Endothelial cell of umbilical vein (primary cell): ENCODE results near the gene PAX1. TPM values are rescaled to one million over a fixed set of nuclear protein-coding genes. Genes with fewer than 3 reads are reported as not detected.

Source experiments
- BruUV-seq: library from RNA; stranded (reverse); fragments of 400-500 nt; replicated peaks from 2 replicates; lab custom pipeline; 2021; lab: Mats Ljungman, UMichigan
- CTCF ChIA-PET: fragments of 300-600, 350-600 bp; sonication (Branson Sonifier 250); formaldehyde crosslinking; loops from one replicate; lab custom pipeline; 2021; ENCODE audit warnings: antibody characterized with exemption, inconsistent platforms; lab: Charles Lee
- POLR2A ChIA-PET: fragments of 300-600, 350-600 bp; sonication (Branson Sonifier 250); formaldehyde crosslinking; loops from one replicate; lab custom pipeline; 2021; ENCODE audit warnings: antibody characterized with exemption, inconsistent platforms; lab: Charles Lee
- DNase-seq: peaks from one replicate; pipeline ENCODE4 v3.0.0-alpha.2; 2011; ENCODE audit warnings: low read depth, low spot score
- FAIRE-seq: peaks from 2 replicates; lab custom pipeline; 2011; peaks lifted over from hg19 to GRCh38; lab: Jason Lieb, UNC
- H2AFZ ChIP-seq: 2 replicates; pipeline ENCODE4 v1.6.0; 2012; ENCODE audit warnings: low read depth, low read length, control low read depth, inconsistent platforms
- H3K27ac ChIP-seq: 2 replicates; pipeline ENCODE4 v1.5.1; 2011; ENCODE audit warnings: low read depth, mild to moderate bottlenecking, control low read depth, low read length, moderate library complexity; ENCODE audit not compliant: insufficient read depth
- H3K27me3 ChIP-seq, 2 experiments: 2 replicates each; pipeline versions ENCODE4 v1.6.0 to v1.6.1; 2011; ENCODE audit warnings: low read length in 2 of 2, mixed read lengths in 1 of 2; ENCODE audit not compliant: control insufficient read depth in 2 of 2, insufficient read depth in 2 of 2
- H3K36me3 ChIP-seq, 2 experiments: 2 replicates in 1 of 2; 3 replicates in 1 of 2; pipeline ENCODE4 v1.5.1; 2011; ENCODE audit warnings: low read length in 2 of 2, mild to moderate bottlenecking in 1 of 2, moderate library complexity in 1 of 2; ENCODE audit not compliant: control insufficient read depth in 2 of 2, insufficient read depth in 2 of 2; ENCODE audit errors: extremely low read depth in 1 of 2
- H3K4me1 ChIP-seq: 3 replicates; pipeline ENCODE4 v1.5.1; 2011; ENCODE audit warnings: mild to moderate bottlenecking, low read length; ENCODE audit not compliant: control insufficient read depth, insufficient read depth; ENCODE audit errors: extremely low read depth
- H3K4me2 ChIP-seq: 2 replicates; pipeline ENCODE4 v1.6.1; 2011; ENCODE audit warnings: low read length, control low read depth, mixed read lengths; ENCODE audit not compliant: insufficient read depth
- H3K4me3 ChIP-seq, 3 experiments: fragments of 200-600 bp in 1 of 3; sonication (generic), shearing (Covaris generic) in 1 of 3; replicated peaks in 1 of 3; 2 replicates each; pipeline ENCODE4 v1.5.1; 2011 to 2016; ENCODE audit warnings: control low read depth in 3 of 3, low read length in 3 of 3, mild to moderate bottlenecking in 2 of 3, inconsistent platforms in 1 of 3, low read depth in 1 of 3, moderate library complexity in 1 of 3; ENCODE audit not compliant: insufficient read depth in 1 of 3
- H3K79me2 ChIP-seq: 2 replicates; pipeline ENCODE4 v1.6.0; 2012; ENCODE audit warnings: low read length, inconsistent platforms; ENCODE audit not compliant: control insufficient read depth, insufficient read depth
- H3K9ac ChIP-seq: replicated peaks from 2 replicates; pipeline ENCODE3; 2011; ENCODE audit warnings: low read length, control low read depth; ENCODE audit not compliant: insufficient read depth; ENCODE audit errors: extremely low read depth
- H3K9me1 ChIP-seq: replicated peaks from 3 replicates; pipeline ENCODE4 v1.6.0; 2011; ENCODE audit warnings: mild to moderate bottlenecking, low read length; ENCODE audit not compliant: control insufficient read depth, insufficient read depth; ENCODE audit errors: extremely low read depth
- H3K9me3 ChIP-seq: replicated peaks from 2 replicates; pipeline ENCODE4 v1.5.1; 2012; ENCODE audit warnings: low read length, inconsistent platforms; ENCODE audit not compliant: control insufficient read depth, insufficient read depth
- H4K20me1 ChIP-seq: replicated peaks from 2 replicates; pipeline ENCODE3; 2011; ENCODE audit warnings: mild to moderate bottlenecking, low read length; ENCODE audit not compliant: control insufficient read depth, insufficient read depth; ENCODE audit errors: extremely low read depth
- CTCF ChIP-seq, 2 donors: IDR thresholded peaks; 1 replicate in 1 of 2; 2 replicates in 1 of 2; pipeline ENCODE4 v1.5.1; 2011; ENCODE audit warnings: low read length in 2 of 2, mild to moderate bottlenecking in 2 of 2, moderate library complexity in 2 of 2, control low read depth in 1 of 2, inconsistent platforms in 1 of 2, low read depth in 1 of 2; ENCODE audit not compliant: insufficient read depth in 1 of 2; ENCODE audit errors: extremely low read depth in 1 of 2
- EZH2 ChIP-seq: IDR thresholded peaks from 2 replicates; pipeline ENCODE4 v1.6.1; 2012; ENCODE audit warnings: borderline replicate concordance, low read depth, mild to moderate bottlenecking, moderate library complexity, low read length, inconsistent platforms; ENCODE audit not compliant: severe bottlenecking
- FOS ChIP-seq: IDR thresholded peaks from 2 replicates; pipeline ENCODE4 v1.6.1; 2011; ENCODE audit warnings: mild to moderate bottlenecking, low read length, moderate library complexity, borderline replicate concordance; ENCODE audit not compliant: insufficient read depth
- GATA2 ChIP-seq: IDR thresholded peaks from 2 replicates; pipeline ENCODE4 v1.7.0; 2011; ENCODE audit warnings: low read depth, mild to moderate bottlenecking, moderate library complexity, mixed read lengths, low read length; ENCODE audit not compliant: insufficient read length, insufficient read depth
- JUN ChIP-seq: IDR thresholded peaks from 2 replicates; pipeline ENCODE4 v1.6.1; 2011; ENCODE audit warnings: borderline replicate concordance, low read depth; ENCODE audit not compliant: insufficient read length, insufficient read depth
- MAX ChIP-seq: IDR thresholded peaks from 2 replicates; pipeline ENCODE4 v1.6.1; 2011; ENCODE audit not compliant: insufficient read depth, insufficient read length
- MYC ChIP-seq: IDR thresholded peaks from one replicate; pipeline ENCODE4 v1.6.1; 2011; ENCODE audit warnings: mild to moderate bottlenecking, low read depth, low read length
- POLR2A ChIP-seq: IDR thresholded peaks from 2 replicates; pipeline ENCODE4 v1.6.1; 2012; ENCODE audit warnings: low read depth, mild to moderate bottlenecking, control low read depth, low read length
- POLR2AphosphoS5 ChIP-seq: IDR thresholded peaks from 2 replicates; pipeline ENCODE4 v1.6.1; 2012; ENCODE audit warnings: low read depth, mild to moderate bottlenecking, control low read depth, low read length, moderate library complexity; ENCODE audit not compliant: insufficient read depth
- dilution Hi-C: fragments of 300-500 bp; cut with MboI; formaldehyde crosslinking; loops from one replicate; pipeline ENCODE4 v1.15.0; 2019; ENCODE audit warnings: low sequenced_read_pairs; ENCODE audit not compliant: extremely low pct_ligation_motif_present
- intact Hi-C: fragments of 100-400 bp; cut with micrococcal nuclease; formaldehyde crosslinking; loops from one replicate; pipeline ENCODE4 v1.10.0; 2022
- polyA plus RNA-seq, 4 experiments: library from polyadenylated mRNA; depleted of rRNA in 3 of 4; stranded (reverse) in 3 of 4; unstranded in 1 of 4; fragments of >200 nt; gene quantifications; 2 replicates each; pipeline versions ENCODE4 v1.2.1 to v1.2.3, GENCODE V29; 2011 to 2012; ENCODE audit warnings: missing spikeins in 1 of 4
- total RNA-seq: library from RNA; stranded (reverse); gene quantifications from 2 replicates; pipeline ENCODE4 v1.2.3, GENCODE V29; 2021

The PAX1 gene
- total and polyA plus RNA-seq, 2 donors (not counting 3 experiments of a cell fraction or from before 2014, with no cell fraction given) = not detected

GRCh38 chr20:21661488-21662055, 43.9 kb upstream of the PAX1 start:
- no peak for DNase-seq
- POLR2A ChIA-PET = no interaction called here
- Histone ChIP-seq H3K4me2 (no peak overlapping the region), H3K27me3 (no peaks in the 10 kb centered on the region), H2AFZ (no peak overlapping the region), H3K79me2 (no peaks in the 10 kb centered on the region), H3K9me3 (peaks cover 4% of the 10 kb centered on the region), H3K36me3 (no peaks in the 10 kb centered on the region), H3K27ac (no peak overlapping the region), H4K20me1 (no peaks in the 10 kb centered on the region), H3K4me3 (no peak overlapping the region), H3K9ac (no peak overlapping the region), H3K9me1 (no peaks in the 10 kb centered on the region), H3K4me1 (no peaks in the 10 kb centered on the region)
- CTCF ChIA-PET = no interaction called here
- TF ChIP-seq POLR2A (no peak), CTCF (IDR thresholded peaks at IDR 0.05; ENCODE audit: extremely low read depth in 1 of 2, insufficient read depth in 1 of 2, low read depth in 1 of 2, low read length in 2 of 2) (no peak), GATA2 (no peak), POLR2AphosphoS5 (no peak), EZH2 (no peak), JUN (no peak), FOS (no peak), MAX (no peak), MYC (no peak)
- dilution Hi-C loops = no loop called here
- BruUV-seq = no TSS peak
- intact Hi-C loops = no loop called here
- no peak for FAIRE-seq
